Endothelial cell of umbilical vein (primary cell): ENCODE measurements around the gene NMRK2. TPM values are rescaled to one million over a fixed set of nuclear protein-coding genes. Genes with fewer than 3 reads are reported as not detected.

Experiments
- BruUV-seq: library from RNA; stranded (reverse); fragments of 400-500 nt; replicated peaks from 2 replicates; lab custom pipeline; 2021; lab: Mats Ljungman, UMichigan
- CTCF ChIA-PET: fragments of 300-600, 350-600 bp; sonication (Branson Sonifier 250); formaldehyde crosslinking; loops from one replicate; lab custom pipeline; 2021; ENCODE audit warnings: antibody characterized with exemption, inconsistent platforms; lab: Charles Lee
- POLR2A ChIA-PET: fragments of 300-600, 350-600 bp; sonication (Branson Sonifier 250); formaldehyde crosslinking; loops from one replicate; lab custom pipeline; 2021; ENCODE audit warnings: antibody characterized with exemption, inconsistent platforms; lab: Charles Lee
- DNase-seq: peaks from one replicate; pipeline ENCODE4 v3.0.0-alpha.2; 2011; ENCODE audit warnings: low read depth, low spot score
- FAIRE-seq: peaks from 2 replicates; lab custom pipeline; 2011; peaks lifted over from hg19 to GRCh38; lab: Jason Lieb, UNC
- H2AFZ ChIP-seq: 2 replicates; pipeline ENCODE4 v1.6.0; 2012; ENCODE audit warnings: low read depth, low read length, control low read depth, inconsistent platforms
- H3K27ac ChIP-seq: 2 replicates; pipeline ENCODE4 v1.5.1; 2011; ENCODE audit warnings: low read depth, mild to moderate bottlenecking, control low read depth, low read length, moderate library complexity; ENCODE audit not compliant: insufficient read depth
- H3K27me3 ChIP-seq, 2 experiments: 2 replicates each; pipeline versions ENCODE4 v1.6.0 to v1.6.1; 2011; ENCODE audit warnings: low read length in 2 of 2, mixed read lengths in 1 of 2; ENCODE audit not compliant: control insufficient read depth in 2 of 2, insufficient read depth in 2 of 2
- H3K36me3 ChIP-seq, 2 experiments: 2 replicates in 1 of 2; 3 replicates in 1 of 2; pipeline ENCODE4 v1.5.1; 2011; ENCODE audit warnings: low read length in 2 of 2, mild to moderate bottlenecking in 1 of 2, moderate library complexity in 1 of 2; ENCODE audit not compliant: control insufficient read depth in 2 of 2, insufficient read depth in 2 of 2; ENCODE audit errors: extremely low read depth in 1 of 2
- H3K4me1 ChIP-seq: 3 replicates; pipeline ENCODE4 v1.5.1; 2011; ENCODE audit warnings: mild to moderate bottlenecking, low read length; ENCODE audit not compliant: control insufficient read depth, insufficient read depth; ENCODE audit errors: extremely low read depth
- H3K4me2 ChIP-seq: 2 replicates; pipeline ENCODE4 v1.6.1; 2011; ENCODE audit warnings: low read length, control low read depth, mixed read lengths; ENCODE audit not compliant: insufficient read depth
- H3K4me3 ChIP-seq, 3 experiments: fragments of 200-600 bp in 1 of 3; sonication (generic), shearing (Covaris generic) in 1 of 3; replicated peaks in 1 of 3; 2 replicates each; pipeline ENCODE4 v1.5.1; 2011 to 2016; ENCODE audit warnings: control low read depth in 3 of 3, low read length in 3 of 3, mild to moderate bottlenecking in 2 of 3, inconsistent platforms in 1 of 3, low read depth in 1 of 3, moderate library complexity in 1 of 3; ENCODE audit not compliant: insufficient read depth in 1 of 3
- H3K79me2 ChIP-seq: 2 replicates; pipeline ENCODE4 v1.6.0; 2012; ENCODE audit warnings: low read length, inconsistent platforms; ENCODE audit not compliant: control insufficient read depth, insufficient read depth
- H3K9ac ChIP-seq: replicated peaks from 2 replicates; pipeline ENCODE3; 2011; ENCODE audit warnings: low read length, control low read depth; ENCODE audit not compliant: insufficient read depth; ENCODE audit errors: extremely low read depth
- H3K9me1 ChIP-seq: replicated peaks from 3 replicates; pipeline ENCODE4 v1.6.0; 2011; ENCODE audit warnings: mild to moderate bottlenecking, low read length; ENCODE audit not compliant: control insufficient read depth, insufficient read depth; ENCODE audit errors: extremely low read depth
- H3K9me3 ChIP-seq: replicated peaks from 2 replicates; pipeline ENCODE4 v1.5.1; 2012; ENCODE audit warnings: low read length, inconsistent platforms; ENCODE audit not compliant: control insufficient read depth, insufficient read depth
- H4K20me1 ChIP-seq: replicated peaks from 2 replicates; pipeline ENCODE3; 2011; ENCODE audit warnings: mild to moderate bottlenecking, low read length; ENCODE audit not compliant: control insufficient read depth, insufficient read depth; ENCODE audit errors: extremely low read depth
- CTCF ChIP-seq, 2 donors: IDR thresholded peaks; 1 replicate in 1 of 2; 2 replicates in 1 of 2; pipeline ENCODE4 v1.5.1; 2011; ENCODE audit warnings: low read length in 2 of 2, mild to moderate bottlenecking in 2 of 2, moderate library complexity in 2 of 2, control low read depth in 1 of 2, inconsistent platforms in 1 of 2, low read depth in 1 of 2; ENCODE audit not compliant: insufficient read depth in 1 of 2; ENCODE audit errors: extremely low read depth in 1 of 2
- EZH2 ChIP-seq: IDR thresholded peaks from 2 replicates; pipeline ENCODE4 v1.6.1; 2012; ENCODE audit warnings: borderline replicate concordance, low read depth, mild to moderate bottlenecking, moderate library complexity, low read length, inconsistent platforms; ENCODE audit not compliant: severe bottlenecking
- FOS ChIP-seq: IDR thresholded peaks from 2 replicates; pipeline ENCODE4 v1.6.1; 2011; ENCODE audit warnings: mild to moderate bottlenecking, low read length, moderate library complexity, borderline replicate concordance; ENCODE audit not compliant: insufficient read depth
- GATA2 ChIP-seq: IDR thresholded peaks from 2 replicates; pipeline ENCODE4 v1.7.0; 2011; ENCODE audit warnings: low read depth, mild to moderate bottlenecking, moderate library complexity, mixed read lengths, low read length; ENCODE audit not compliant: insufficient read length, insufficient read depth
- JUN ChIP-seq: IDR thresholded peaks from 2 replicates; pipeline ENCODE4 v1.6.1; 2011; ENCODE audit warnings: borderline replicate concordance, low read depth; ENCODE audit not compliant: insufficient read length, insufficient read depth
- MAX ChIP-seq: IDR thresholded peaks from 2 replicates; pipeline ENCODE4 v1.6.1; 2011; ENCODE audit not compliant: insufficient read depth, insufficient read length
- MYC ChIP-seq: IDR thresholded peaks from one replicate; pipeline ENCODE4 v1.6.1; 2011; ENCODE audit warnings: mild to moderate bottlenecking, low read depth, low read length
- POLR2A ChIP-seq: IDR thresholded peaks from 2 replicates; pipeline ENCODE4 v1.6.1; 2012; ENCODE audit warnings: low read depth, mild to moderate bottlenecking, control low read depth, low read length
- POLR2AphosphoS5 ChIP-seq: IDR thresholded peaks from 2 replicates; pipeline ENCODE4 v1.6.1; 2012; ENCODE audit warnings: low read depth, mild to moderate bottlenecking, control low read depth, low read length, moderate library complexity; ENCODE audit not compliant: insufficient read depth
- dilution Hi-C: fragments of 300-500 bp; cut with MboI; formaldehyde crosslinking; loops from one replicate; pipeline ENCODE4 v1.15.0; 2019; ENCODE audit warnings: low sequenced_read_pairs; ENCODE audit not compliant: extremely low pct_ligation_motif_present
- intact Hi-C: fragments of 100-400 bp; cut with micrococcal nuclease; formaldehyde crosslinking; loops from one replicate; pipeline ENCODE4 v1.10.0; 2022
- polyA plus RNA-seq, 4 experiments: library from polyadenylated mRNA; depleted of rRNA in 3 of 4; stranded (reverse) in 3 of 4; unstranded in 1 of 4; fragments of >200 nt; gene quantifications; 2 replicates each; pipeline versions ENCODE4 v1.2.1 to v1.2.3, GENCODE V29; 2011 to 2012; ENCODE audit warnings: missing spikeins in 1 of 4
- total RNA-seq: library from RNA; stranded (reverse); gene quantifications from 2 replicates; pipeline ENCODE4 v1.2.3, GENCODE V29; 2021

NMRK2 gene
- total and polyA plus RNA-seq, 2 donors (not counting 3 experiments of a cell fraction or from before 2014, with no cell fraction given) = not detected

- ChIA-PET POLR2A (interaction anchor here (0.6 to 3.9 kb wide), 2 partner anchors 9 to 17 kb away, joined by 7 to 29 read pairs; no protein-coding TSS in a partner anchor), CTCF (no interaction called here)
- Histone ChIP-seq H3K79me2 (peaks cover 76% of the 10 kb centered on the region), H3K9me1 (no peaks in the 10 kb centered on the region), H3K4me3 (no peak overlapping the region), H4K20me1 (no peaks in the 10 kb centered on the region), H3K4me1 (peaks cover 2% of the 10 kb centered on the region), H3K9me3 (no peaks in the 10 kb centered on the region), H3K27ac (no peak overlapping the region), H3K36me3 (peaks cover 57 to 76% of the 10 kb centered on the region in 2 experiments), H3K27me3 (no peaks in the 10 kb centered on the region), H2AFZ (no peak overlapping the region), H3K4me2 (no peak overlapping the region), H3K9ac (no peak overlapping the region)
- FAIRE-seq = no peak
- no peak for TF ChIP-seq CTCF (IDR thresholded peaks at IDR 0.05; ENCODE audit: extremely low read depth in 1 of 2, insufficient read depth in 1 of 2, low read depth in 1 of 2, low read length in 2 of 2)
- TF ChIP-seq GATA2 = no peak
- TF ChIP-seq POLR2A = no peak
- no peak for TF ChIP-seq POLR2AphosphoS5
- no peak for TF ChIP-seq MYC
- TF ChIP-seq MAX = no peak
- TF ChIP-seq JUN = no peak
- TF ChIP-seq FOS = no peak
- no peak for TF ChIP-seq EZH2
- no TSS peak for BruUV-seq
- intact Hi-C loops = no loop called here
- DNase-seq = no peak
- dilution Hi-C loops = no loop called here
Measured at GRCh38 chr19:3978145-3978544, 45.3 kb downstream of the NMRK2 start.
